ENCODE data around the gene GZMA. TPM values are rescaled to one million over a fixed set of nuclear protein-coding genes. Genes with fewer than 3 reads are reported as not detected.

GZMA gene
- total and polyA plus RNA-seq, 4 donors = 2.4 to 7.8 (median 5.3) TPM

DNA sequence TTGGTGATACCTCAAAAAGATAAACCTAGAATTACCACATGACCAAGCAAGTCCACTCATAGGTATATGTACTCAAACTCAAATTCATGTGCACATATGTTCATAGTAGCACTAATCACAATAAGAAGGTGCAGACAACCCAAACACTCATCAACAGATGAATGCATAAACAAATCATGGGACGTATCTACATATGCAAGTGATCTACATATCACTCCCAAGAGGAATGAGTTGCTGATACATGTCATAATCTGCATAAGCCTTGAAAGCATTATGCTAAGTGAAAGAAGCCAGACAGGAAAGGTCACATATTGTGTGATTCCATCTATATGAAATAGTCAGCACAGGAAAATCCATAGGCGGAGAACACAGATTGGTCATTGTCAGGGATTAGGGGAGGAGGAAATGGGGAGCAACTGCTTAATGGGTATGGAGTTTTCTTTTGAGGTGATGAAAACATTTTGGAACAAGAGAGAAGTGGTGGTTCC is 46.9 kb downstream of the GZMA start:
- TF ChIP-seq, protein P1, sequence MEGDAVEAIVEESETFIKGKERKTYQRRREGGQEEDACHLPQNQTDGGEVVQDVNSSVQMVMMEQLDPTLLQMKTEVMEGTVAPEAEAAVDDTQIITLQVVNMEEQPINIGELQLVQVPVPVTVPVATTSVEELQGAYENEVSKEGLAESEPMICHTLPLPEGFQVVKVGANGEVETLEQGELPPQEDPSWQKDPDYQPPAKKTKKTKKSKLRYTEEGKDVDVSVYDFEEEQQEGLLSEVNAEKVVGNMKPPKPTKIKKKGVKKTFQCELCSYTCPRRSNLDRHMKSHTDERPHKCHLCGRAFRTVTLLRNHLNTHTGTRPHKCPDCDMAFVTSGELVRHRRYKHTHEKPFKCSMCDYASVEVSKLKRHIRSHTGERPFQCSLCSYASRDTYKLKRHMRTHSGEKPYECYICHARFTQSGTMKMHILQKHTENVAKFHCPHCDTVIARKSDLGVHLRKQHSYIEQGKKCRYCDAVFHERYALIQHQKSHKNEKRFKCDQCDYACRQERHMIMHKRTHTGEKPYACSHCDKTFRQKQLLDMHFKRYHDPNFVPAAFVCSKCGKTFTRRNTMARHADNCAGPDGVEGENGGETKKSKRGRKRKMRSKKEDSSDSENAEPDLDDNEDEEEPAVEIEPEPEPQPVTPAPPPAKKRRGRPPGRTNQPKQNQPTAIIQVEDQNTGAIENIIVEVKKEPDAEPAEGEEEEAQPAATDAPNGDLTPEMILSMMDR (IDR thresholded peaks at IDR 0.05; ENCODE audit: control extremely low read depth, extremely low read depth) = no peak
- ATAC-seq (ENCODE audit: insufficient read depth, low FRiP score) (no peak), DNase-seq (no peak)
- no peaks in the 10 kb centered on the region for H3K36me3 ChIP-seq (ENCODE audit: control insufficient read depth in 4 of 4, insufficient read depth in 4 of 4, low read length in 4 of 4)
- no peak overlapping the region for H3K9ac ChIP-seq (ENCODE audit: insufficient read depth in 1 of 2, low read length in 2 of 2)
- no peaks in the 10 kb centered on the region for H3K9me3 ChIP-seq (ENCODE audit: control insufficient read depth in 4 of 4, insufficient read depth in 3 of 4, low read length in 3 of 4)
- H3K27ac ChIP-seq (ENCODE audit: low read depth in 1 of 2, low read length in 1 of 2) = no peak overlapping the region
- H3K4me1 ChIP-seq (ENCODE audit: control insufficient read depth in 5 of 5, insufficient read depth in 5 of 5, low read length in 5 of 5) = peaks cover 0 to 4% (median 0%) of the 10 kb centered on the region in 5 donors
- H3K4me3 ChIP-seq = no peak overlapping the region
- H3K27me3 ChIP-seq (ENCODE audit: control insufficient read depth in 3 of 3, insufficient read depth in 3 of 3, low read length in 2 of 3) = no peaks in the 10 kb centered on the region
- 54 to 83% methylated on average over 2 of the region's 2 CpGs for WGBS, 2 donors

DNA sequence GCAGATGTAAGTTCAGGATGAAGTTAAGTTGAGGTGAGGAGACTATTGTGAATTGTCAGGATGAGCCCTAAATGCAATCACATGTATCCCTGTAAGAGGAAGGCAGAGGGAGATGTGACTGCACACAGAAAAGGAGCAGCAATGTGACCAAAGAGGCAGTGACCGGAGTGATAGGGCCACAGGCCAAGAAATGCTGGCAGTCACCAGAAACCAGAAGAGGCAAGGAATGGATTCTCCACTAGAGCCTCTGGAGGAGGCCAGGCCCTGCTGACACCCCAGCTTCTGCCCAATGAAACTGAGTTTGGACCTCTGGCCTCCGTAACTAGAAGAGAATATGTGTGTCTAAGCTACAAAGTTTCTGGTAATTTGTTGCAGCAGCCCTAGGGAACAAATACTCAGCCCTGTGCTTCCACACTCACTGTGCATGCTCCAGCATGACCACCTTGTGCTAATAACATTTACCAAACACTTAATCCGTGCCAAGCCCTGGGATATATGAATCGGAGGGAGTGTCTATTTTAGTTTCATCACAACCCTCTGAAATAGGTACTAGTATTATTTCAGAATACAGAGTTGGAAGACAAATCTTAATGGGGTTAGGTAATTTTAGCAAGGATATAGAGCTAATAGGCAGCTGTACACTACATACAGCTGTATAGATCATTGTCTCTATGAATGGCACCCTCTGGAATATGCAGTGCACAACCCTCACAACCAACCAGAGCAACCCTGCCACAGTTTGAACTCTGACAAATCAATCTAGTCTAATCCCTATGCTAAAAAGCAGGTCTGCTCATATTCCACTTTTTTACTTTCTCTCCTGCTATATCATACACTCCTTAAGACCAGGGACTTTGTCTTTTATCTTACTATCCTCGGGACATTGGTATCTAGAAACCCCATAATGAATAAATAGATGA is 49.7 kb downstream of the GZMA start:
- Histone ChIP-seq H3K36me3 (ENCODE audit: control insufficient read depth in 4 of 4, insufficient read depth in 4 of 4, low read length in 4 of 4) (no peaks in the 10 kb centered on the region), H3K9ac (ENCODE audit: insufficient read depth in 1 of 2, low read length in 2 of 2) (no peak overlapping the region), H3K27ac (ENCODE audit: low read depth in 1 of 2, low read length in 1 of 2) (no peak overlapping the region), H3K27me3 (ENCODE audit: control insufficient read depth in 3 of 3, insufficient read depth in 3 of 3, low read length in 2 of 3) (no peaks in the 10 kb centered on the region), H3K4me1 (ENCODE audit: control insufficient read depth in 5 of 5, insufficient read depth in 5 of 5, low read length in 5 of 5) (peaks cover 0 to 6% (median 0%) of the 10 kb centered on the region in 5 donors), H3K9me3 (ENCODE audit: control insufficient read depth in 4 of 4, insufficient read depth in 3 of 4, low read length in 3 of 4) (peaks cover 0 to 3% (median 0%) of the 10 kb centered on the region in 4 donors), H3K4me3 (no peak overlapping the region)
- TF ChIP-seq, protein P1 (IDR thresholded peaks at IDR 0.05; ENCODE audit: control extremely low read depth, extremely low read depth) = no peak
- ATAC-seq (ENCODE audit: insufficient read depth, low FRiP score) (no peak), DNase-seq (no peak)
- WGBS, 2 donors = 65 to 66% methylated on average over 5 of the region's 5 CpGs

DNA sequence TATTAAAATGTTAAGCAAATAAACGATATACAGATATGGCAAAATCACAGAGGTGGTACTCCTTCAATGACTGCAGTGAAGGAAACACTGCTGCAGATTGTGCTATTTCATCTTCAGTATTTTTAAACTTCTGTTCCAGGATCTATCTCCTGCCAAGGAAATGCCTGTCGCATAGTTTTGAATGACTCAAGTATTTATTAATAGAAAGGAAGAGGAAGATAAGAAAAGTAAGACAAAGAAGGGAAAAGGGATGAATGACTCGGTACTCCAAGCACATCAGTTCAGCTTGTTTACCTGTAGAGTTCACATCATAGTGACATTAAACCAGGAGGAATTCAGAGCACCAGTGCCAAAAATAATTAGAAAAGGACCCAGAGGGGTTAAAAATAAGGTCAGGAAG is 52.4 kb downstream of the GZMA start:
- WGBS, 2 donors = 26 to 27% methylated on average over 3 of the region's 3 CpGs
- ATAC-seq (ENCODE audit: insufficient read depth, low FRiP score) (no peak), DNase-seq (no peak)
- no peaks in the 10 kb centered on the region for H3K36me3 ChIP-seq (ENCODE audit: control insufficient read depth in 4 of 4, insufficient read depth in 4 of 4, low read length in 4 of 4)
- peaks cover 0 to 6% (median 0%) of the 10 kb centered on the region in 5 donors for H3K4me1 ChIP-seq (ENCODE audit: control insufficient read depth in 5 of 5, insufficient read depth in 5 of 5, low read length in 5 of 5)
- no peak overlapping the region for H3K27ac ChIP-seq (ENCODE audit: low read depth in 1 of 2, low read length in 1 of 2)
- H3K27me3 ChIP-seq (ENCODE audit: control insufficient read depth in 3 of 3, insufficient read depth in 3 of 3, low read length in 2 of 3) = no peaks in the 10 kb centered on the region
- peaks cover 0 to 3% (median 0%) of the 10 kb centered on the region in 4 donors for H3K9me3 ChIP-seq (ENCODE audit: control insufficient read depth in 4 of 4, insufficient read depth in 3 of 4, low read length in 3 of 4)
- TF ChIP-seq, protein P1 (IDR thresholded peaks at IDR 0.05; ENCODE audit: control extremely low read depth, extremely low read depth) = no peak
- H3K9ac ChIP-seq (ENCODE audit: insufficient read depth in 1 of 2, low read length in 2 of 2) = no peak overlapping the region
- no peak overlapping the region for H3K4me3 ChIP-seq

Other genes with a start within 250 kb of the GZMA start
- 10 to 100 TPM in 1 of 2 donors, 1 to 10 TPM in 1; 3.8 to 12.5 TPM for gene ESM1, start 117.1 kb upstream of the GZMA start, total RNA-seq
- gene ESM1, start 117.1 kb upstream of the GZMA start, polyA plus RNA-seq = 10 to 100 TPM in 1 of 2 donors, 1 to 10 TPM in 1; 7.5 to 48.0 TPM
- 1 to 10 TPM in 1 of 2 donors, under 1 TPM in 1; 0.31 to 7.7 TPM for gene GZMK, start 78.4 kb upstream of the GZMA start, total RNA-seq
- 1 to 10 TPM in 1 of 2 donors, under 1 TPM in 1; 0.51 to 1.7 TPM for gene GZMK, start 78.4 kb upstream of the GZMA start, polyA plus RNA-seq
- gene GPX8, start 57.5 kb downstream of the GZMA start, total RNA-seq = 10 to 100 TPM; 18.8 to 30.8 TPM
- 1 to 10 TPM; 7.5 to 8.6 TPM for gene GPX8, start 57.5 kb downstream of the GZMA start, polyA plus RNA-seq
- 1 to 10 TPM; 1.4 to 5.7 TPM for gene CDC20B, start 70.5 kb downstream of the GZMA start, total RNA-seq
- gene CDC20B, start 70.5 kb downstream of the GZMA start, polyA plus RNA-seq = under 1 TPM; 0.28 to 0.42 TPM
- gene MCIDAS, start 124.7 kb downstream of the GZMA start, total RNA-seq = 1 to 10 TPM in 1 of 2 donors, under 1 TPM in 1; 0.31 to 1.7 TPM
- gene MCIDAS, start 124.7 kb downstream of the GZMA start, polyA plus RNA-seq = under 1 TPM; 0.23 to 0.93 TPM
- gene CCNO, start 131.0 kb downstream of the GZMA start, total RNA-seq = 1 to 10 TPM; 4.7 to 8.5 TPM
- gene CCNO, start 131.0 kb downstream of the GZMA start, polyA plus RNA-seq = 1 to 10 TPM; 3.2 to 5.3 TPM
- gene DHX29, start 205.0 kb downstream of the GZMA start, total RNA-seq = 10 to 100 TPM; 24.4 to 35.3 TPM
- 10 to 100 TPM in 1 of 2 donors, 1 to 10 TPM in 1; 8.0 to 13.7 TPM for gene DHX29, start 205.0 kb downstream of the GZMA start, polyA plus RNA-seq
- 10 to 100 TPM; 49.9 to 88.4 TPM for gene MTREX, start 205.3 kb downstream of the GZMA start, total RNA-seq
- gene MTREX, start 205.3 kb downstream of the GZMA start, polyA plus RNA-seq = 10 to 100 TPM; 17.4 to 22.0 TPM

Data from lung (tissue), 12 donors.